Measurements from ENCODE around the gene MN1.
"Not testable (repeated sequence)": the region's sequence is repeated elsewhere in the genome, so short reads cannot be mapped to it uniquely, and the experiment has no call there.

Gene MN1

GRCh38 chr22:27745809-27746208 lies 55.7 kb downstream of the MN1 start:
- TF ChIP-seq ZNF274 (IDR thresholded peaks at IDR 0.05; ENCODE audit: low read depth, low read length): no peak
- no peak overlapping the region for H3K4me3 ChIP-seq (ENCODE audit: low read length)

GRCh38 chr22:27745154-27745553 lies 56.4 kb downstream of the MN1 start:
- no peak overlapping the region for H3K4me3 ChIP-seq (ENCODE audit: low read length)
- no peak for TF ChIP-seq ZNF274 (IDR thresholded peaks at IDR 0.05; ENCODE audit: low read depth, low read length)

- H3K4me3 ChIP-seq (ENCODE audit: low read length): not testable (repeated sequence)
These were observed 57.5 kb downstream of the MN1 start for GRCh38 chr22:27744078-27744477.

- TF ChIP-seq ZNF274 (IDR thresholded peaks at IDR 0.05; ENCODE audit: low read depth, low read length): no peak
- no peak overlapping the region for H3K4me3 ChIP-seq (ENCODE audit: low read length)
These were observed 61.3 kb downstream of the MN1 start for GRCh38 chr22:27740202-27740748.

- TF ChIP-seq ZNF274 (IDR thresholded peaks at IDR 0.05; ENCODE audit: low read depth, low read length): no peak
- no peak overlapping the region for H3K4me3 ChIP-seq (ENCODE audit: low read length)
These were observed 64.0 kb downstream of the MN1 start for GRCh38 chr22:27737521-27737920.

- no peak for TF ChIP-seq ZNF274 (IDR thresholded peaks at IDR 0.05; ENCODE audit: low read depth, low read length)
These were observed 67.5 kb downstream of the MN1 start for GRCh38 chr22:27734066-27734465.

GRCh38 chr22:27732841-27733240 lies 68.7 kb downstream of the MN1 start:
- no peak for TF ChIP-seq ZNF274 (IDR thresholded peaks at IDR 0.05; ENCODE audit: low read depth, low read length)
- H3K4me3 ChIP-seq (ENCODE audit: low read length): no peak overlapping the region

More at GRCh38 chr22:27734066-27734465, 67.5 kb downstream of the MN1 start:
- H3K4me3 ChIP-seq (ENCODE audit: low read length): no peak overlapping the region

- no peak overlapping the region for H3K4me3 ChIP-seq (ENCODE audit: low read length)
- no peak for TF ChIP-seq ZNF274 (IDR thresholded peaks at IDR 0.05; ENCODE audit: low read depth, low read length)
These were observed 69.2 kb downstream of the MN1 start for GRCh38 chr22:27732391-27732790.

GRCh38 chr22:27731621-27732020 lies 69.9 kb downstream of the MN1 start:
- no peak for TF ChIP-seq ZNF274 (IDR thresholded peaks at IDR 0.05; ENCODE audit: low read depth, low read length)
- no peak overlapping the region for H3K4me3 ChIP-seq (ENCODE audit: low read length)

GRCh38 chr22:27730641-27731433 lies 70.7 kb downstream of the MN1 start:
- no peak for TF ChIP-seq ZNF274 (IDR thresholded peaks at IDR 0.05; ENCODE audit: low read depth, low read length)
- H3K4me3 ChIP-seq (ENCODE audit: low read length): no peak overlapping the region

- H3K4me3 ChIP-seq (ENCODE audit: low read length): no peak overlapping the region
- TF ChIP-seq ZNF274 (IDR thresholded peaks at IDR 0.05; ENCODE audit: low read depth, low read length): no peak
These were observed 72.3 kb downstream of the MN1 start for GRCh38 chr22:27729246-27729645.

- no peak for TF ChIP-seq ZNF274 (IDR thresholded peaks at IDR 0.05; ENCODE audit: low read depth, low read length)
- H3K4me3 ChIP-seq (ENCODE audit: low read length): no peak overlapping the region
These were observed 73.7 kb downstream of the MN1 start for GRCh38 chr22:27727673-27728451.

GRCh38 chr22:27726686-27727449 lies 74.7 kb downstream of the MN1 start:
- TF ChIP-seq ZNF274 (IDR thresholded peaks at IDR 0.05; ENCODE audit: low read depth, low read length): no peak
- no peak overlapping the region for H3K4me3 ChIP-seq (ENCODE audit: low read length)

GRCh38 chr22:27726331-27726685 lies 75.2 kb downstream of the MN1 start:
- H3K4me3 ChIP-seq (ENCODE audit: low read length): no peak overlapping the region
- no peak for TF ChIP-seq ZNF274 (IDR thresholded peaks at IDR 0.05; ENCODE audit: low read depth, low read length)
